Glomerular endothelial cell (primary cell): ENCODE data around the gene NHEJ1. TPM values are rescaled to one million over a fixed set of nuclear protein-coding genes. Genes with fewer than 3 reads are reported as not detected.
A peak's percentile ranks its signal among the peaks of the same experiment; 100 is the strongest.

Experiments used
- DNase-seq: peaks from one replicate; pipeline ENCODE4 v3.0.0-alpha.2; 2011; ENCODE audit warnings: low read depth, low spot score; ENCODE audit errors: extremely low read depth
- total RNA-seq: library from RNA; depleted of rRNA; stranded (reverse); fragments of >200 nt; gene quantifications from 2 replicates; pipeline ENCODE4 v1.2.3, GENCODE V29; 2015

The NHEJ1 gene
- total RNA-seq, 1 donor from 2014 or later = 18.3 TPM

GRCh38 chr2:219125225-219125885, 35.3 kb downstream of the NHEJ1 start:
- DNase-seq = no peak

DNA sequence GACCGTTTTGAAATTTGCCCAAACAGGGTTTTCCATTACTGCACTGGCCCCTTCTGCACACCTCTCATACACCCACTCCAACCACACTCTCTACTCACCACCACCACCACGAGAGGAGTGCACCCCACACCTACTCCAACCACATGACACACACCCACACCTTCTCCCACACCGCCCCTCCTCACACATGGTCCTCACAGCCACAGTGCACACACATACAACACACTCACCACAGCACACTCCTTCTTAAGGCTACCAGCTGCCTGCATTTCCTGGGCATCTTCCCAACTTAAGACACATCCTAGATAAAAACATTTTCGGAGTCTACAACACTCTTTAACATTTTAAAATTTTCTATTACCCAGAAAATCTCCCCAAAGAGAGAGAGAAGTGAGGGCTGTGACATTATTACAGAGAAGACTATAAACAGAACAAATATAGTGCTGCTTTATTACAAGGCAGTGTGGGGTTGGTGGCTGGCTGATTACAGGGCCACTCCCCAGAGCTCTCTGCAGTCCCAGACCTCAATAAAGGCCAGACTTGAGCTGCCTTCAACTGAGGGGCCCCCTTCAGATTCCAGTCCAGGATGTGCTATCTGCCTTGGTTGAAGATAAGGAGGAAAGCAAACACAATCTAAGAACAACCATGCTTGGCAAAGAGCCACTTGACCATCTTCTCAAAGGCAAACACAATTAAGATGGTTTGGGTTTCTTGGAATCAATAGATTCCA, 36.1 kb downstream of the NHEJ1 start:
- DNase-seq = no peak

DNA sequence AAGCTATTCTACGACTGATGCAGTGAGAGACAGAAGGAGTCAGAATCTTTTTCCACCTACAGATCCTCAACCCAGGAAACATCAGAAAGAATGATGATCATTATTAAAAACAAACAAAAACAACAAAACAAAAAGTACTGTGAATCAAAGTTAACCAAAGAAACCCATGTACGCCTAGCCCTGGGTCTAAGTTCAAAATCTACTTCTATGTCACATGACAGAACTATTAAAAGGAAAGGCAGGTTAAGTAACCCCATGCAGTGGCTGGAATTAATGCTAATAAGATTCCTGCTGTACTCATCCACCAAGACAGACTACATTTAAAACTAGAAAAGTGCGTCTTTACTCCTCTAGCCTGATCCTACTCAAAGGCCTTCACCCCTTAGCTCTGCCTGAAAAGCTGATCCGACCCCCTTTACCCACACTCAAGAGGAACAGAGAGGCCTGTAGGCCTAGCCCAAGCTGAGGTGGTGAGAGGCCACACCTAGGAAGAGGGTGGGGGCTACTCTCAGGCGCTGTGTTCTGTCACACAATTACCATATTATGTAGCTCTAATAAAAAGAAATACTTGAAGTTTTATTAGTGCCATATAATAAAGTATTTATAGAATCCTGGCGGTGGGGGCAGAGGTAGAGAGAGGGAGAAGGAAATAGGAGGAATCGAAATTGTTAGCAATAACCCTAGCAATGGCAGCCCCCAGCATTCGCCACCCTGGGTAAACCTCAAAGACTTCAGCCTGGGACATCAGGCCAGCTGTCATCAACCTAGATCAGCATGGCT, 37.1 kb downstream of the NHEJ1 start:
- no peak for DNase-seq

- DNase-seq = no peak
Observed at GRCh38 chr2:219122202-219122980, 38.2 kb downstream of the NHEJ1 start.

GRCh38 chr2:219120082-219120481, 40.5 kb downstream of the NHEJ1 start:
- no peak for DNase-seq

DNA sequence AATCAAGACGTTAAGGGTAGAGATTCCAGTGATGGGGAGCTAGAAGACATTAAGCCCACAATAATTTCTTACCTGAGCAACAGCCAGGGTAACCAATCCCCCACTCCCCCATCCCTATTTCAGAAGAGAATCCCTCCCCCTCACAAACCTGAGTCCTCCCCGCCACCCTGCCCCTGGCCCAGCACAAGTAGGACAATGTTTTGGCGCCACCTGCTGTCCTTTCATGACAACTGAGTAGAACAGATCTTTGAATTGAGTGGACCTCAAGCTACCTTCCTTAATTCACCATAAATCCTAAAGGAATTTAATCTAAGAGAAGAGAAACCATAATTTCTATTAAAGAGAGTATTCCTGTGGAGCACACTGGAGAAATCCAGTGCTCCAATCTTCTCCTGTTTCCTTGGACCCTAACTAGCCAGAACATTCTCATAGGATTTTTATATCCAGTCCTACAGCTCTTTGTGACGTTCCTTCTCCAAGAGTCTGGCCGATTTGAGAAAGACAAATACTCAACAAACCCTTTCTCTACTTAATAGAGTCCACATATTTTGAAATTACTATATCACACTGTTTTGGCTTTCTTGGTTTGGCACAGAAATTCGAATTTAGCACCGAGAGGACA, 41.1 kb downstream of the NHEJ1 start:
- DNase-seq = peak; percentile 9

DNA sequence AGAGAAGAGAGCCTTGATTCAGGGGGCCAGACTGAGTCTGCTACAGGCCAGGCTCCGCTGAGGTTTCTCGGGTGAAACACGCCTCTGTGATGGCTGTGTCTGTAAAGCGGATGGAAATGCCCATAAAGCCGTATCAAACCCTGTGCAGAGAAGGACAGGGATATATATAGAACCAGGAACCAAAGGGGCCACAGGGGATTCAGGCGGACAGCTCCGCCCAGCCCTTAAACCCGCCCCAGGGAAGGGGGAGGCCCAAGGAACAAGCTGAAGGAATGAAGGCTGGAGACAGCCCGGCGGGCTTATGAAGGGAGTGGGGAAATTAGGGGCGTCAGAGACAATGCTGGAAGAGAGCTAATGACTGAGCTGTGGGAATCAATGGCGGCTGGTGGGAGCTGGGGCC, 42.1 kb downstream of the NHEJ1 start:
- DNase-seq = no peak

DNA sequence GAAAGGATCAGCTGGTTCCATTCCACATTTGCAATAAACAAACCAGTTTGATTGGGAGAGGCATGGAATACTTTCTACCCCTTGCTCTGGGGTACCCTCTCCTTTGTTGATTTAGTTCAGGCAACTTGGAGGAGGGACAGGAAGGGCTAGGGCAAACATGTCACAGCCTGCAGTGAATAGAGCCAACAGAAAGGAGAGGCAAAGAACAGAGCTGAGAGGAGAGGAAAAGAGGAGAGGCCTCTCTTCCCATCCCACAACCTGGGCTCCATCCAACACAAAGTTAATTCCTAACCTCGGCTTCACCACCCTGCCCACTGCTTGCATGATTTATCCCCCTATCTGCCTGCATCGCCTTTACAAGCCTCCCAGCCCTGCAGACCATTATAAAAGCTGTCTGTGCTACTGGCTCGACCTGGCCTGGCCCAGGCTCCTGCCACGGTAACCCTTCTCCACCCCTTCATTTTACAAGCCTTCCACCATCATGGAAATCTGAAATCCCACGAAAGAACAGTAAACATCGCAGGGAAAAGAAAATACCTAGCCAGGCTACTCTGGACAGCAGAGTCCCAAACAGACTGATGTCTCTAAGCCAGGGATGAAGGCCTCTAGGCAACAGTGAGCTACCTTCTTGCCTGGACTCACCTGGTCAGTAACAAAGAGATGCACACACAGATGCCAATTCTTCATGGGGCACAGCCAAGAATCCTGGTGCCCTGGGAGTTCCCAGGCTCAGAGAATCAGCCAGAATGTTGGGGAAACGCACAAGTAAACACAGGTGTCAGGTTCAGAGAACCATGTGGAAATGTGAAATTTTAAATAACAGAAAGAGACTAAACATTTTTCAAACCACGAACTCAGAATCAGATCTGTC, 43.6 kb downstream of the NHEJ1 start:
- no peak for DNase-seq

DNA sequence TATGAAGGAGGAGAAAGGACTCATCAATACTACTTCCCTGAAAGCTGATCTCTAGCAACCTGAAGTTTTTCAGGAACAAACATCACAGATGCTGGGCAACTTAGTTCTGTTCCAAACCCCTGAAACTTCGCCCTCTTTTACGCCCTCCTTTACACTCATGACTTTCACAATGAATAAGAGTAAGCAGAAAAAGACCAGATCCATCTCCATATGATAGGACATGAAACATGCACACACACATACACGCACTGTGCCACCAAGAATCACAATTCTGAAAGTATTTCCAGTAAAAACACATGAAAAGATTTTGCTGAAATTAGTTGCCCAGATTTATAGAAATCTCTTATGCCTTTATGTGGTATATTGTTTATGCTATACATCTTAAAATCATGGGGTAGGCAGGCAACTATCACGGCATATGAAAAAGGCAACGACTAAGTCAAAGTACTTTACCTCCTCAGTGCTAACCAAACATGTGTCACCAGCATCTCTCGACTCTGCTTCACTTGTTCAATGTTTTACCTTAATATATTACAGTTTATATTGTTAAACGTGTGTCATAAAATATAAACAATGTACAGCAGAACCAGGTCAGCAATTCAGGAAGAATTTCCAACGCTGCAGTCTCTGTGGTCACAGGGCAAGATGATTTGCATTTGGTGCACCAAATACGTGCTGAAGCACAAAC, 47.8 kb downstream of the NHEJ1 start:
- no peak for DNase-seq

DNA sequence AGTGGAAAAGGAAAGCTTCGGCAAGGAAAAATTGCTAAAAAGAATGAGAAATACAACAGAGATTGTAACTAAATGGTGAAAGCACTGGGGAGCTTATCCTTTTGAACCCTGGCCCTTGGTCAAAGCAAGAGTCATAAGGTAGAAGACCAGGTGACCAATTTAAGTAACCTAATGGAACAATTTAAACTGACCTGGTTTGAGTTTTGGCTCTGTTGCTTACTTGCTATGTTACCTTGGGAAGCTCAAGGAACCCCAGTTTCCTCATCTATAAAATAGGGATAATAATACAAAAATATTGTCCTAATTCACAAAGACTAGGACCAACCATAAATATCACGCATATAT, 48.6 kb downstream of the NHEJ1 start:
- no peak for DNase-seq

DNA sequence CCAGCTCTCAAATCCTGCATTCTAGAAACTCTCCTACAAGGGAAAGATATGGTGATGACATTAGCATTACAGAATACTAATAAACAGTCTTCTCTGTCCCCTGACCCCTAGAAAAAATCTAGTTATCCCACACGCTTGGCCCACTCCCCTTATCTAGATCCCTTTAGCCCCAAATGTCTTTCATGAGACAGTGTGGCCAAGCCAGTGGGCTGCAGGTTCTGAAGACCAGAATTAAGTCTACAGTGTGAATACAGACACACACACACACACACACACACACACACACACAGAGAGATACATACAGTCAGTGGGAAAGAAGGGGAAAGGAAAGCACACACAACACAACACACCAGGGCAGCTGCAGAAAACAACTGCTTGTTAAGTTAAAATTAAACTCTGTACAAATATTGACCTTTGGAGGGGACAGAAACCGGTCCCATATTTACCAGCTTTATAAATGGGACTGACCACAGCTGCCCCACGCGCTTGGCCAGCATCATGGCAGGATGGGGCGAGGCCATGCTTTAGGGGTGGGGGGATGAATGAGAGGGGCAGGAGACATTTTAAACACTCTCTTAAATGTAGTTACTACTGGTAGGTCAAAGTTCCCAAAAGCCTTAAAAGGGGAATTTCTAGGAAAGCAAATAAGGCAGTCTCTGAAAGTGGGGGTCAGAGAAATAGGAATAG, 49.1 kb downstream of the NHEJ1 start:
- DNase-seq = no peak

DNA sequence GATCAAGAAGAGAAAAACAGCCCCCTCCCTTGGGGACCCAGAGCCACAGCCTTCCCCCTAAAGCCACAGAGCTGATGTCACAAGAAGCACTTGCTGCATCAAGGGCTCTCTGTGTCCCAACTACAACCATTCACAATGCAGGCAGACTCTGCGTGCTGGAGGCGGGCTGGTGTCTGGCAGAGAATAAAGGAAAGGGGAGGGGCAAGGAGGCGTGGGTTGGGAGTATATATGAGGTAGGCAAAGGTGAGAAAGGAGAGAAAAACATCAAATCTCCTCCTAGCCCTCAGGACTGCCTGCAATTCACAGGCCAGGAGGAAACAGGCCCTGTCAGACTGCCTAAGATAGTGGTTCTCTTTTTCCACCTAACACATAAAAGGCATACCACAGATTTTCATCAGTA, 51.1 kb downstream of the NHEJ1 start:
- DNase-seq = no peak

GRCh38 chr2:219107758-219108157, 52.9 kb downstream of the NHEJ1 start:
- no peak for DNase-seq

DNA sequence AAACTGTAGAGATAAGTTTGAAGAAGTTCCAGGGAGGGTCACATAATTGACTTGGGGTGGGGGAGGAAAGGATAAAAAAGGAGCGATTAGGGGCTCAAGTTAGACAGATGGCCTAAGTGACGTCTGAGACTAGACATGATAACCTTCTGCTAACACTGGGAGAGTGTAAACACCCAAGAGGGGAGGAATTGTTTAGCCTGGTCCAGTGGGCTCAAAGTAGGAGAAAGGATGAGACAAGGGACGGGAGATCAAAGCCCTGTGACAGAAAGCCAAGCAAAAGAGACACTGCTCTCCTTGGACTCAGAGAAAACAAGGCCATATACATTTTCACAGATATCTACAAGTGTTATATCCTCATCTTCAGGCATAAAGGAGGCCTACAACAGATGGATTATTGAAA, 54.4 kb downstream of the NHEJ1 start:
- DNase-seq = no peak

DNA sequence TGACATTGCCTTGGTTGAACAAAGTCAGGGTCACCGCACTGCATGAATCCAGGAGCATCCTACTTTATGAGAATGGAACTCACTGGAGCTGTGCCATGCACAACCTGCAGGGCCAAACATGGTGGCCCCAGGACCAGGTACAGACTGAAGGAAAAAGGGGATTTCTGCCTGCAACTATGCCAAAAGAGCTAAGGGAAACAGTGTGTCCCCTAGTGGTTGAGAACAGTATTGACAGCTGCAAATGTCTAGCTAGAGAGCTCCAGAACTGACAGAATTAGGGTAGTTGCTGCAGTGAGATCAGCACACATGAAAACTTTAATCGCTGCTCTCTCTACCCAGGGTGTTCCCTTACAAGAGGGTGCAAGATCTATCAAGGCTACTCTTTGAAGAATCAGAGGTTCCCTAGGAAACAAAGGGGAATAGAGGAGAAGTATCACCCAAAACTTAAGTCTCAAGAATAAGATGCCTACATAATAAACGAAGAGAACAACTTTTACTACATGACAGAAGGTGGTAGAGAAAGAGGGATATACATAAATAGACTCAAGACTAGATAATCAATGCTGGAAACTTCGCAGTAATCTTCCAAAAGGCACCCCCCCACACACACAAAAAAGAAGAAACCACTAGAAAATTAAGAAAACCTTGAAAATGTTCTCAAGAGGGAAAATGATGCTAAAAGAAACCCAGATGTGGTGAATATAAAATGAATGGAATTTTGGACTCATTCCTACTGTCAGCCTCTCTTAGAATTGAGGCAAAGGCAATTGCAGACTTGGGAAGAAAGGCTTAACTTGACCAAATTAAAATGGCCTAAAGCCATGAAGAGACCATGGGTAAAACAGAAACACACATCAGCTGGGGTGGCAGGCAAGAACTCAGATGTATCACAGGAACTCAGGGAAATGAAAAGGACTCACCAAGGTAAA, 56.2 kb downstream of the NHEJ1 start:
- peak; percentile 7 for DNase-seq

- DNase-seq = no peak
Observed at GRCh38 chr2:219099329-219099728, 61.3 kb downstream of the NHEJ1 start.

DNA sequence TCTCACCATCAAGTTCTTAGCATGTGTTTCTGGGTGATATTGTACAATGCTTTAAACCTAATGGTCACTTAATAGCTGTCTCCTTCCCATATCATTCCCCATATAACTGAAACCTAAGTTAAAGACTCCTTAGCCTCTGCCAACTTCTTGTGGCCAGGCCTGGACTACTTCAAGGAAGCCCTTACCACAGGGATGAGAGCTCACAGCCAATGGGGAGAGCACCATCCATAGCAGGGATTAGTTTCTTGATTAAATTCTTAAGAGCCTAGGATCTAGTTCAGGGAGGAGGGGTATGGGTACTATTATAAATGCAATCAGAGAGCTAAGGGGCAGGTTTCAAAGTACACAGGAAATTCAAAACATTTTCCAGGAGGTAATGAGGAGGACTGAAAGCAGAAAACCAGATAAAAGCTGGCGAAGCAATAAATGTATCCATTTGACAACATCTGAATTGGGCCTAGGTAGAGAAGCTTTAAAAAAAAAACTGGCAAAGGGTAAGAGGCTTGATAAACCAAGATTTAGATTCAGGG, 65.1 kb downstream of the NHEJ1 start:
- no peak for DNase-seq
